ENCODE data around the gene NOS2. TPM values are rescaled to one million over a fixed set of nuclear protein-coding genes. Genes with fewer than 3 reads are reported as not detected.
"Not testable (repeated sequence)": the region's sequence is repeated elsewhere in the genome, so short reads cannot be mapped to it uniquely, and the experiment has no call there.

The NOS2 gene
- total RNA-seq, 1 donor from 2014 or later, result not detected

DNA sequence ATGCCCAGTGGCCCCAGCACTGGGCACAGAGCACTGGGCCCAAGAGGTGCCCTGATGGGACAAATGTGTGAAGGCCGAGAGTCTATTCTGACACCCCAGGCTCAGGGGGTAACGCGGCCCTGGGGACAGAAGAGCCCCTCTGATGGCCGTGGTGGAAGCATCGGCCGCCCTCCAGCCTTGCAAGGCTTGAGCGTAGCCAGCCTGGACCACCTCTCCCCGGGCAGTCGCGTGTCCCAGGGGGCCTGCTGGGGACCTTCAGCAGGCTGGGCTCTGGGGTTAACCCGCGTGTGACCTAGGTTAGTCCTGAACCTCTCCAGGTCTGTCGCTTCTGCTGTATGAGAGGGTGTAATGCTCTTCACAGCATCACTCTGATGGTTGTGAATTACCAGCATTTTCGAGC lies 40.8 kb downstream of the NOS2 start:
- DNase-seq (ENCODE audit: extremely low spot score in 2 of 2), result no peak
- Histone ChIP-seq H3K9me3 (no peaks in the 10 kb centered on the region), H3K36me3 (no peaks in the 10 kb centered on the region), H3K27me3 (no peaks in the 10 kb centered on the region), H3K4me1 (no peaks in the 10 kb centered on the region), H3K4me3 (no peak overlapping the region), H3K27ac (no peak overlapping the region)
- intact Hi-C loops (cut with DNase I), result no loop called here
- TF ChIP-seq POLR2A (IDR thresholded peaks at IDR 0.05) (no peak), POLR2AphosphoS5 (IDR thresholded peaks at IDR 0.05; ENCODE audit: insufficient read depth in 1 of 2, low read depth in 1 of 2) (no peak)
- TF ChIP-seq, protein P1, sequence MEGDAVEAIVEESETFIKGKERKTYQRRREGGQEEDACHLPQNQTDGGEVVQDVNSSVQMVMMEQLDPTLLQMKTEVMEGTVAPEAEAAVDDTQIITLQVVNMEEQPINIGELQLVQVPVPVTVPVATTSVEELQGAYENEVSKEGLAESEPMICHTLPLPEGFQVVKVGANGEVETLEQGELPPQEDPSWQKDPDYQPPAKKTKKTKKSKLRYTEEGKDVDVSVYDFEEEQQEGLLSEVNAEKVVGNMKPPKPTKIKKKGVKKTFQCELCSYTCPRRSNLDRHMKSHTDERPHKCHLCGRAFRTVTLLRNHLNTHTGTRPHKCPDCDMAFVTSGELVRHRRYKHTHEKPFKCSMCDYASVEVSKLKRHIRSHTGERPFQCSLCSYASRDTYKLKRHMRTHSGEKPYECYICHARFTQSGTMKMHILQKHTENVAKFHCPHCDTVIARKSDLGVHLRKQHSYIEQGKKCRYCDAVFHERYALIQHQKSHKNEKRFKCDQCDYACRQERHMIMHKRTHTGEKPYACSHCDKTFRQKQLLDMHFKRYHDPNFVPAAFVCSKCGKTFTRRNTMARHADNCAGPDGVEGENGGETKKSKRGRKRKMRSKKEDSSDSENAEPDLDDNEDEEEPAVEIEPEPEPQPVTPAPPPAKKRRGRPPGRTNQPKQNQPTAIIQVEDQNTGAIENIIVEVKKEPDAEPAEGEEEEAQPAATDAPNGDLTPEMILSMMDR (IDR thresholded peaks at IDR 0.05), result no peak

DNA sequence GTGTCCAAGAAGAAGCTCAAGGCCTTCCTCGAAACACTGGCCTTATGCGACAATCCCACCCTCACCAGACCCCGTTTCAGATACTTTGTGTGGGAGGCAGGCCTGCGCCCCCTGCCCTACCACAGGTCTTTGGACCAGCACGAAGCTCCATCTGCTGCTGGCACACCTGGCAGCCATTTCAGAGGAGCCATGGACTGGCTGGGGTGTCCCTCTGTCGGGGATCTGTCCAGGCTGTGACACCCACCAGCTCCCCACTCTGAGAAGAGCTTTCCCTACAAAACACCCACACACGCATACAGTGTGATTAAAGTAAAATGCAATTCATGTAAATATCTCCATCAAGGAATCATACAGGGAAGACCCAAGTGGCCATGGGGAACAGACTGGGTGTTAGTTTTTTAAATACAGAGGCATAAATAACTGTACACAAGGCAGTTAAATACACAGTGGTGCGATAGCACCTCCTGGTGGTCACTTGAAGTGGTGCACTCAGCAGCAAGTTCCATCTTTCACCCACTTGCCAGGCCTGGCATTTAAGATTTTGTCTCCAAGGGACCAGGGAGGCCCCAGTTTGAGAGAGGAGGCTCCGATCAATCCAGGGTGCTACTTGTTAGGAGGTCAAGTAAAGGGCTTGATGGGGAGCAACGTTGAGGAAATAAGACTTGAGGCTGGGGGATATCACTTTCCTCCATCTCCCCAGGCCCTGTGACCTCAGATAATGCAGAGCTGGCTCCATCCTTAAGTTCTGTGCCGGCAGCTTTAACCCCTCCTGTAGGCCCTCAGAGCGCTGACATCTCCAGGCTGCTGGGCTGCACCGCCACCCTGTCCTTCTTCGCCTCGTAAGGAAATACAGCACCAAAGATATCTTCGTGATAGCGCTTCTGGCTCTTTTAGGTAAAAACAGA lies 43.6 kb downstream of the NOS2 start:
- intact Hi-C loops (cut with DNase I), result no loop called here
- H3K4me1 ChIP-seq, result no peaks in the 10 kb centered on the region
- no peaks in the 10 kb centered on the region for H3K36me3 ChIP-seq
- no peaks in the 10 kb centered on the region for H3K9me3 ChIP-seq
- no peak overlapping the region for H3K4me3 ChIP-seq
- DNase-seq (ENCODE audit: extremely low spot score in 2 of 2), result no peak
- no peak overlapping the region for H3K27ac ChIP-seq
- no peak for TF ChIP-seq POLR2AphosphoS5 (IDR thresholded peaks at IDR 0.05; ENCODE audit: insufficient read depth in 1 of 2, low read depth in 1 of 2)
- TF ChIP-seq, protein P1 (IDR thresholded peaks at IDR 0.05), result peak; percentile 38 to 72 (median 69)
- no peaks in the 10 kb centered on the region for H3K27me3 ChIP-seq

DNA sequence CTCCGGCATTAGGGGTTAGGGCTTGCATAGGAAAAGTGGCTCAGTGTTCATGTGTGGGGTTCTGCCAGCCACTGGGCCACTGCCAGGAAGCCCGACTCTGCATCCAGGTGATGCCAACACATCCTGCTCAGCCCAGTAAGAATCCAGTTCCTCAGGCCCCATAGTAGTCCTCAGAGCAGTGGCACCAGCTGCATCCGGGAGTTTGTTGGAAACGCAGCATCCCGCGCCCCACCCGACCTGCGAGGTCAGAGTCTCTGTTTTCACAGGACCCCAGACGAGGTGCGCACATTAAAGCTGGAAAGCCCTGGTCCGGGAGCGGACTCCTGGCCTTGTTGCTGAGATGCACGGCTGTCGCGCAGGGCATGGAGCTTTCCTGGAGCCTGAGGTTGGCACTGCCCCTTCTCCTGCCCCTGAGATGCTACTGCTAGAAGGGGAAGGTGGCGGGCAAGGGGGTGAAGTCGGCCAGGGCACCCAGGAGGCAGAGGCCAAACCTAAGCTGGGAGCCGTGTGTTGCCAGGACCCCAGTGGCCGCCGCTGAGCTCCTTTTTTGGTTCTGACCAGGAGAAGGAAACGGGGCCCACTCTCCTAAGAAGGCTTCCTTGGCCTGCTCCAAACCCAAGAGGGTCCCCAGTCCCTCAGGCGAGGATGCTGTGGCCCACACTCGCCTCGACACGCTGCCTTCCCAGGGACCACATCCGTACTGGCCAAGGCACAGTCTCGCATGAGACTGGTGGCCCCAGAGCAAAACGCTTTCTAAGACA lies 44.4 kb downstream of the NOS2 start:
- intact Hi-C loops (cut with DNase I), result no loop called here
- DNase-seq (ENCODE audit: extremely low spot score in 2 of 2), result no peak
- H3K4me3 ChIP-seq, result no peak overlapping the region
- H3K9me3 ChIP-seq, result no peaks in the 10 kb centered on the region
- TF ChIP-seq, protein P1 (IDR thresholded peaks at IDR 0.05), result no peak
- TF ChIP-seq POLR2AphosphoS5 (IDR thresholded peaks at IDR 0.05; ENCODE audit: insufficient read depth in 1 of 2, low read depth in 1 of 2) (no peak), POLR2A (IDR thresholded peaks at IDR 0.05) (no peak)
- no peaks in the 10 kb centered on the region for H3K36me3 ChIP-seq
- H3K27ac ChIP-seq, result no peak overlapping the region
- H3K4me1 ChIP-seq, result no peaks in the 10 kb centered on the region
- no peaks in the 10 kb centered on the region for H3K27me3 ChIP-seq

DNA sequence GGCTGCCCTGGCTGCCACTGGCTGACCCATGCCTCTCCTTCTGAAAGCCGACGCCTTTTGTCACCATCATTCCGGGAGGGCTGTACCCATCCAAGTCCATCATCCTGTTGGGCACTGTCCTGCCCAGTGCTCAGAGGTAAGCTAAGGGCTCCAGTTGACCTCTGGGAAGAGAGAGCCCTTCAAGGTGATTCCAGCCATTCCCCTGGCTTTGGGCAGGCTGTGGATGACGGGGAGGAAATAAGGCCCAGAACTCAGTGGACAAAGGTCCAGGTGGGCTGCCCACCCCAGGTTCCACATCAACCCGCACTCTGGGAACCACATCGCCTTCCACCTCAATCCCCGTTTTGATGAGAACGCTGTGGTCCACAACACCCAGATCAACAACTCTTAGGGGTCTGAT lies 45.8 kb downstream of the NOS2 start:
- H3K4me3 ChIP-seq, result no peak overlapping the region
- H3K4me1 ChIP-seq, result no peaks in the 10 kb centered on the region
- H3K36me3 ChIP-seq, result no peaks in the 10 kb centered on the region
- H3K27me3 ChIP-seq, result no peaks in the 10 kb centered on the region
- H3K27ac ChIP-seq, result no peak overlapping the region
- intact Hi-C loops (cut with DNase I), result no loop called here
- H3K9me3 ChIP-seq, result no peaks in the 10 kb centered on the region
- TF ChIP-seq, protein P1 (IDR thresholded peaks at IDR 0.05), result no peak
- TF ChIP-seq POLR2A (IDR thresholded peaks at IDR 0.05) (no peak), POLR2AphosphoS5 (IDR thresholded peaks at IDR 0.05; ENCODE audit: insufficient read depth in 1 of 2, low read depth in 1 of 2) (no peak)
- DNase-seq (ENCODE audit: extremely low spot score in 2 of 2), result no peak

DNA sequence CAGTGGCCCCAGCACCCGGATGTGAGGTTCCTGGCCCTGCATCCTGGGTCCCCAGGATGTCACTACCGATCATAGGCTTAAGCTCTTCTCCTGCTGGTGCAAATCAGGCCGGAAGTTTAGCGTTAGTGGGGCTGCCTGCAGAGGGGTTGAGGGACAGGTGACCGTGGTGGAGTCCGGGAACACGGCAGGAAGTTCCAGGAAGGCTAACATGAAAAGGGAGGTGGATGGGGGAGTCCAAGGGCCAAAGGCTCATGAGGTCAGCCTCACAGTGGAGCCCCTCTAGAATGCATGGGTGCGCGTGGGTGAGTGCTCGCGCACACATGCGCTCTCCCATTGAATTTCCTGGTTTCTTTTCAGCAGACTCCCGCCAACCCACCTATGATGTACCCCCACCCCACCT lies 46.6 kb downstream of the NOS2 start:
- H3K4me3 ChIP-seq; H3K4me1 ChIP-seq; H3K27me3 ChIP-seq; H3K9me3 ChIP-seq; H3K36me3 ChIP-seq; intact Hi-C loops (cut with DNase I); H3K27ac ChIP-seq; DNase-seq (ENCODE audit: extremely low spot score in 2 of 2): not testable (repeated sequence)

DNA sequence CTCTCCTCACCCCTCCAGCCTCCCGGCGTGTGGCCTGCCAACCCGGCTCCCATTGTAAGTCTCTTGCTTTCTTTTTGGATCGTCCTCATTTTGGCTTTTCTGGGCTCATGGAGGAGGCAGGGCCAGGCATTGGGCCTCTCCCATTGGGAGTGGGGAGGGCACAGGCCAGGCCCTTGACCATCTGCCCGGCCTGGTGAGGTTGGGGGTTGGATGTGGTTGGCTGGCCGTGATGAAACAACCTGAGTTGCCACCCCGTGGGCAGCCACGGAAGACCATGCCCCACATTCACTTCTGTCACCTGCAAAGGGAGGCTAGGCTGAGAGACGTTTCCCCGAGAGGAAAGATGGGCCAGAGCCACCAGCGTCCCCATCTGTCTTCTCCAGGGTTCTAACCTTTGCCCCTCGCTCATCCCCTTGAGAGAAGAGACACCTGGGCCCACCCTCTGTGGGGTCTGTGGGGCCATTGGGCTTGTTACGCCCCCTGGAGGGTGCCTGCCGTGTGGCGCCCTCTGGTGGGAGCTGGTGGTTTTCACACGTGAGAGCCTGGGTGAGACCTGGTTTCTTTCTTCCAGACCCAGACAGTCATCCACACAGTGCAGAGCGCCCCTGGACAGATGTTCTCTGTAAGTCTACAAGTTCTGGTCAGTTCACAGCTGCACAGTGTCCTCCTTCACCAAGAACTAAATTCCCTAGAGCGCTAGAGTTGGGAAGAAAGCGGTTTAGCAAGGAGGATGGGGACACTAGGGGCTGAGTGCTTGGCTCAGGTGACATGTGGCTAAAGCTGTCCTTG lies 47.3 kb downstream of the NOS2 start:
- H3K27me3 ChIP-seq; H3K27ac ChIP-seq; H3K36me3 ChIP-seq; H3K4me1 ChIP-seq; intact Hi-C loops (cut with DNase I); DNase-seq (ENCODE audit: extremely low spot score in 2 of 2); H3K9me3 ChIP-seq; H3K4me3 ChIP-seq: not testable (repeated sequence)

Measured in vagina (tissue), 2 donors.